K562 (cell line): ENCODE results near the gene MTA1. TPM values are rescaled to one million over a fixed set of nuclear protein-coding genes. Genes with fewer than 3 reads are reported as not detected.
A peak's percentile ranks its signal among the peaks of the same experiment; 100 is the strongest.

Source experiments
- ATAC-seq: fragments of 200-7000 bp; cut with Tn5 transposase; 3 replicates; pipeline ENCODE4 v1.9.1; 2020; ENCODE audit warnings: moderate library complexity
- BruUV-seq: library from RNA; stranded (reverse); fragments of 400-500 nt; replicated peaks from 2 replicates; lab custom pipeline; 2021; lab: Mats Ljungman, UMichigan
- CTCF ChIA-PET: fragments of 300-600 bp; formaldehyde crosslinking; extraction: SDS; loops from one replicate; lab custom pipeline; 2021; ENCODE audit warnings: low intra/inter-chr PET ratio; lab: Yijun Ruan, JAX
- POLR2A ChIA-PET: fragments of 300-600, 350-650 bp; sonication (Branson Sonifier 250); formaldehyde crosslinking; extraction: SDS; loops from one replicate; lab custom pipeline; 2021; ENCODE audit warnings: antibody characterized with exemption, inconsistent platforms; lab: Yijun Ruan, JAX
- DNase-seq, 4 experiments: peaks; one replicate each; pipeline versions ENCODE4 v3.0.0 to v3.0.0-alpha.2; 2011 to 2018; ENCODE audit warnings: low spot score in 3 of 4, mixed read lengths in 3 of 4; ENCODE audit errors: extremely low read depth in 1 of 4
- FAIRE-seq: peaks from 2 replicates; lab custom pipeline; 2011; peaks lifted over from hg19 to GRCh38; lab: Jason Lieb, UNC
- H2AFZ ChIP-seq: 2 replicates; pipeline ENCODE4 v1.6.0; 2011; ENCODE audit warnings: low read depth, low read length, control low read depth, inconsistent platforms
- H3K27ac ChIP-seq: fragments of 200-600 bp; 3 replicates; pipeline ENCODE4 v1.8.0; 2011; ENCODE audit warnings: low read depth, mild to moderate bottlenecking, control low read depth, inconsistent platforms, low read length, moderate library complexity, mixed read lengths; ENCODE audit errors: extremely low read depth
- H3K27me3 ChIP-seq, 2 experiments: fragments of 300-600 bp in 1 of 2; 2 replicates in 1 of 2; 3 replicates in 1 of 2; pipeline versions ENCODE4 v1.6.0 to v1.8.0; 2011; ENCODE audit warnings: inconsistent platforms in 2 of 2, low read length in 2 of 2, mild to moderate bottlenecking in 1 of 2, mixed read lengths in 1 of 2, moderate library complexity in 1 of 2; ENCODE audit not compliant: control insufficient read depth in 2 of 2, insufficient read depth in 2 of 2
- H3K36me3 ChIP-seq: fragments of 300-600 bp; 3 replicates; pipeline ENCODE4 v1.8.0; 2011; ENCODE audit warnings: mild to moderate bottlenecking, low read length, inconsistent platforms; ENCODE audit not compliant: control insufficient read depth, insufficient read depth
- H3K4me1 ChIP-seq, 2 experiments: fragments of 200-600 bp in 1 of 2; replicated peaks in 1 of 2; 2 replicates in 1 of 2; 3 replicates in 1 of 2; pipeline versions ENCODE4 v1.5.1 to v1.8.0; 2011; ENCODE audit warnings: inconsistent platforms in 2 of 2, low read length in 2 of 2, mild to moderate bottlenecking in 1 of 2, mixed read lengths in 1 of 2, moderate library complexity in 1 of 2; ENCODE audit not compliant: control insufficient read depth in 2 of 2, insufficient read depth in 2 of 2
- H3K4me2 ChIP-seq: 2 replicates; pipeline ENCODE4 v1.6.1; 2011; ENCODE audit warnings: low read length, control low read depth, inconsistent platforms, mixed read lengths; ENCODE audit not compliant: insufficient read depth
- H3K4me3 ChIP-seq: fragments of 200-600 bp; sonication (generic), shearing (Covaris generic); 2 replicates; pipeline ENCODE4 v1.5.1; 2016; ENCODE audit warnings: control low read depth, inconsistent platforms
- H3K79me2 ChIP-seq: fragments of 200-600 bp; 3 replicates; pipeline ENCODE4 v1.8.0; 2011; ENCODE audit warnings: low read length, inconsistent platforms; ENCODE audit not compliant: control insufficient read depth, insufficient read depth
- H3K9ac ChIP-seq, 2 experiments: 2 replicates each; pipeline versions ENCODE4 v1.6.0 to v1.6.1; 2011; ENCODE audit warnings: low read depth in 2 of 2, low read length in 2 of 2, control low read depth in 1 of 2, inconsistent platforms in 1 of 2, mild to moderate bottlenecking in 1 of 2, mixed read lengths in 1 of 2; ENCODE audit not compliant: insufficient read depth in 1 of 2
- H3K9me1 ChIP-seq: one replicate; pipeline ENCODE4 v1.6.0; 2011; ENCODE audit warnings: inconsistent platforms, mild to moderate bottlenecking, low read length, moderate library complexity; ENCODE audit not compliant: control insufficient read depth, insufficient read depth
- H3K9me3 ChIP-seq: replicated peaks from 2 replicates; pipeline ENCODE4 v1.5.1; 2011; ENCODE audit warnings: low read depth, low read length, inconsistent platforms; ENCODE audit not compliant: control insufficient read depth, insufficient read depth
- H4K20me1 ChIP-seq: replicated peaks from 2 replicates; pipeline ENCODE4 v1.6.1; 2011; ENCODE audit warnings: low read length, inconsistent platforms, mixed read lengths; ENCODE audit not compliant: control insufficient read depth, insufficient read depth
- CC2D1A ChIP-seq: fragments of 450-650 bp; IDR thresholded peaks from 2 replicates; pipeline ENCODE4 v1.6.1; 2017; ENCODE audit warnings: mild to moderate bottlenecking
- CHD4 ChIP-seq: fragments of 200-600 bp; sonication (generic); IDR thresholded peaks from 3 replicates; pipeline ENCODE4 v1.6.1; 2012; ENCODE audit warnings: low read depth, mild to moderate bottlenecking, mixed read lengths, low read length, inconsistent platforms; ENCODE audit not compliant: insufficient read depth, insufficient replicate concordance, poor library complexity, severe bottlenecking
- FOXP1 ChIP-seq: sonication (generic); formaldehyde crosslinking; IDR thresholded peaks from 2 replicates; pipeline ENCODE4 v1.8.0; 2022; ENCODE audit warnings: mild to moderate bottlenecking, missing genetic modification reagents
- GATAD2A ChIP-seq: fragments of 450-650 bp; IDR thresholded peaks from 2 replicates; pipeline ENCODE4 v1.6.1; 2017
- GTF2A2 ChIP-seq: IDR thresholded peaks from 2 replicates; pipeline ENCODE4 v1.6.1; 2016; ENCODE audit warnings: mild to moderate bottlenecking, missing genetic modification characterization, missing compliant biosample characterization
- L3MBTL2 ChIP-seq: fragments of 450-650 bp; IDR thresholded peaks from 2 replicates; pipeline ENCODE4 v1.6.1; 2016; ENCODE audit warnings: mild to moderate bottlenecking, moderate library complexity
- NCOA6 ChIP-seq: fragments of 450-650 bp; IDR thresholded peaks from 2 replicates; pipeline ENCODE4 v1.6.1; 2017; ENCODE audit warnings: mild to moderate bottlenecking
- NRF1 ChIP-seq, 2 experiments: fragments of 450-650 bp; IDR thresholded peaks in 1 of 2; conservative IDR thresholded peaks in 1 of 2; 2 replicates each; pipeline ENCODE4 v1.6.1; 2014; ENCODE audit warnings: mild to moderate bottlenecking in 2 of 2
- RBM15 ChIP-seq: fragments of 200-400 bp; formaldehyde crosslinking; IDR thresholded peaks from 2 replicates; pipeline ENCODE4 v1.6.1; 2018; ENCODE audit warnings: mild to moderate bottlenecking, low read length, moderate library complexity; ENCODE audit not compliant: insufficient read depth
- SOX6 ChIP-seq: fragments of 450-650 bp; IDR thresholded peaks from 2 replicates; pipeline ENCODE4 v1.6.1; 2014; ENCODE audit warnings: mild to moderate bottlenecking
- TSC22D4 ChIP-seq: fragments of 450-650 bp; IDR thresholded peaks from 2 replicates; pipeline ENCODE4 v1.6.1; 2016; ENCODE audit warnings: missing genetic modification characterization, missing biosample characterization, control low read depth
- ZEB2 ChIP-seq: fragments of 450-650 bp; IDR thresholded peaks from 2 replicates; pipeline ENCODE4 v1.6.1; 2016
- ZNF124 ChIP-seq: sonication (generic); formaldehyde crosslinking; IDR thresholded peaks from 2 replicates; pipeline ENCODE4 v1.8.1; 2022; ENCODE audit warnings: missing genetic modification reagents
- ZNF431 ChIP-seq: sonication (generic); formaldehyde crosslinking; IDR thresholded peaks from 2 replicates; pipeline ENCODE4 v1.8.0; 2022; ENCODE audit warnings: mild to moderate bottlenecking, missing genetic modification reagents
- ZNF695 ChIP-seq: fragments of 450-650 bp; formaldehyde crosslinking; IDR thresholded peaks from 2 replicates; pipeline ENCODE4 v1.4.0; 2020; ENCODE audit warnings: mild to moderate bottlenecking, moderate library complexity
- WGBS: fragments of 100-300 bp; shearing (Covaris generic); methylation state at CpG from one replicate; pipeline ENCODE4 v1.1.6; 2016; ENCODE audit warnings: low coverage, mixed read lengths; ENCODE audit not compliant: insufficient coverage; ENCODE audit errors: missing lambda C conversion rate; 5-methylcytosine and 5-hydroxymethylcytosine counted together
- in situ Hi-C: fragments of 300-500 bp; cut with MboI; formaldehyde crosslinking; loops from 4 replicates; pipeline ENCODE4 v1.15.0; 2018; ENCODE audit warnings: inconsistent platforms, mixed read lengths
- intact Hi-C: fragments of 100-400 bp; cut with micrococcal nuclease; formaldehyde crosslinking; loops from 2 replicates; pipeline ENCODE4 v1.14.2; 2022
- polyA plus RNA-seq, 8 experiments: library from polyadenylated mRNA; depleted of rRNA in 4 of 8; stranded (reverse) in 5 of 8; unstranded in 3 of 8; fragments of >200 nt; fragmentation: Nextera tagmentation in 2 of 8; fragmentation: Illumina TruSeq in 1 of 8; extraction: Ambion mirVana in 2 of 8; extraction: Trizol in 1 of 8; gene quantifications; 2 replicates each; pipeline versions ENCODE4 v1.2.1 to v1.2.3, GENCODE V29; 2011 to 2014; ENCODE audit warnings: inconsistent platforms in 1 of 8, missing spikeins in 1 of 8
- total RNA-seq, 7 experiments: library from RNA; depleted of rRNA in 6 of 7; stranded (reverse); fragments of >200 nt in 6 of 7; fragmentation: Illumina TruSeq in 2 of 7; extraction: Trizol in 2 of 7; gene quantifications; 2 replicates each; pipeline versions ENCODE4 v1.2.1 to v1.2.3, GENCODE V29; 2011 to 2021; ENCODE audit warnings: low replicate concordance in 1 of 7
- TF ChIP-seq, protein P1 (sequence below), 2 experiments: fragments of 450-650 bp in 1 of 2; sonication (generic) in 1 of 2; formaldehyde crosslinking in 1 of 2; IDR thresholded peaks in 1 of 2; conservative IDR thresholded peaks in 1 of 2; 2 replicates each; pipeline versions ENCODE4 v1.6.1 to v1.8.1; 2016 to 2023; ENCODE audit warnings: mild to moderate bottlenecking in 2 of 2, moderate library complexity in 2 of 2, inconsistent platforms in 1 of 2, missing genetic modification reagents in 1 of 2

MTA1 gene
- total and polyA plus RNA-seq, 9 of the 15 experiments (the other 6 are each of a cell fraction or from before 2014, with no cell fraction given): 0.13 to 118 (median 32.3) TPM

DNA sequence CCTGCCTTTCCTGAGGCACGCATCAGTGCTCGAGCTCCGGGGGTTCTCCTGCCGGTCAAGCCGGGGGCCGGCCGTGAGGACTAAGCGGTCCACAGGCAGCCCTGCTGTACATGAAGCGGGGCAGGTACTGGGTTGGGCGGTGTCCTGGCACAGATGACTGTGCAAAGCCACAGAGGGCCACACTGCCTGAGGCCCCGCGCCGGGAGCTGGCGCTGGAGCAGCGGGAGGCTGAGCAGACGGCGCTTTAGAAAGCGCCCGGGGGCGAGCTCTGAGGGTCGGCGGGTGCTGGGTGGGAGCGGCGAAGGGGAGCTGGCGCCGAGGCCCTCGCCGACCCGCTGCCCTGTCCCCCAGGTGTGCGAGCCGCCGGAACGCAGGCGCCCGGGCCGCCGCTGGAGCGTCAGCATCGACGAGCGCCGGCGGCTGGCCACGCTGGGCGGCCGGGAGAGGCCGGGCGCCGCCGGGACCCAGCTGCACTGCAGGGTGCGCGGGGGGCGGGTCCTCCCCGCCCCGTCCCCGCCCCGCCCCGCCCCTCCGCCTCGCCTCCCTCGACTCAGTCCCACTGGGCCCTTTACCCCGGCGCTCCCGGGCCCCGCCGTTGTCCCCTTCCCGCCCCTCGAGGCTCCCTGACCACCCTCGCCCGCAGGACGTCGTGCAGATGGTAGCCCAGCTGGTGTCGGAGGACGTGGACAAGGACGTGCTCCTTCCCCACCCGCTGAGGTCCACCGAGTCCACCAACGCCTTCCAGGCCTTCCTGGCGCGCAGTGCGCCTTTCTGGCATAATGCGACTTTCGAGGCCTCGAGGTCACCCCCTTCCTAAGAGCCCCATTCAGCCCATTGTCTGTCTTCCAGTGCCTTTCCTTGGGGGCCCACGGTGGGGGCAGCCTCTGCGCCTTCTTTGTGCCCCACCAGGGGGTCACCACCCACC, 8.3 kb upstream of the MTA1 start:
- DNase-seq (peak; percentile 54 to 90 (median 88)), ATAC-seq (peak; percentile 82), FAIRE-seq (no peak)
- H2AFZ ChIP-seq: 0 out of 2 replicates have a peak overlapping the region, but pooled peaks have one; percentile 40
- 43% methylated on average over 12 of the region's 86 CpGs for WGBS
- intact Hi-C loops: no loop called here
- no TSS peak for BruUV-seq
- in situ Hi-C loops: no loop called here
- peak overlapping the region in 1 of 2 experiments; percentile 86; a peak in 2 of 4 replicates for H3K9ac ChIP-seq
- peak overlapping the region; percentile 55 for H3K4me2 ChIP-seq
- peaks cover 0 to 10% of the 10 kb centered on the region in 2 experiments; a peak in 1 of 5 replicates for H3K27me3 ChIP-seq
- peaks cover 0 to 30% of the 10 kb centered on the region in 2 experiments; a peak in 3 of 5 replicates for H3K4me1 ChIP-seq
- CTCF ChIA-PET: no interaction called here
- no peaks in the 10 kb centered on the region for H3K9me3 ChIP-seq
- no peaks in the 10 kb centered on the region for H3K79me2 ChIP-seq
- H3K36me3 ChIP-seq: no peaks in the 10 kb centered on the region
- H3K4me3 ChIP-seq: peak overlapping the region; percentile 23; the same call in 1 of the 2 replicates
- POLR2A ChIA-PET: interaction anchor here (0.6 kb wide), 1 partner anchor 133 kb away, joined by 5 read pairs; no protein-coding TSS in a partner anchor
- no peaks in the 10 kb centered on the region for H4K20me1 ChIP-seq
- H3K27ac ChIP-seq: no peak overlapping the region
- no peaks in the 10 kb centered on the region for H3K9me1 ChIP-seq
- TF ChIP-seq CC2D1A: no peak
- TF ChIP-seq ZNF124 (CRISPR knock-in tag): no peak
- peak in 1 of 2 experiments; percentile 25; a peak in 2 of 4 replicates for TF ChIP-seq NRF1 (conservative IDR thresholded peaks at IDR 0.05 in 1 of 2, IDR thresholded peaks at IDR 0.05 in 1 of 2)
- TF ChIP-seq ZNF695: no peak
- TF ChIP-seq, protein P1, sequence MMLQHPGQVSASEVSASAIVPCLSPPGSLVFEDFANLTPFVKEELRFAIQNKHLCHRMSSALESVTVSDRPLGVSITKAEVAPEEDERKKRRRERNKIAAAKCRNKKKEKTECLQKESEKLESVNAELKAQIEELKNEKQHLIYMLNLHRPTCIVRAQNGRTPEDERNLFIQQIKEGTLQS (IDR thresholded peaks at IDR 0.05): no peak
- TF ChIP-seq, protein P1 (CRISPR knock-in tag; conservative IDR thresholded peaks at IDR 0.05): no peak
- TF ChIP-seq NCOA6: no peak
- no peak for TF ChIP-seq TSC22D4 (tag)
- no peak for TF ChIP-seq SOX6
- TF ChIP-seq CHD4: no peak
- TF ChIP-seq FOXP1: no peak
- TF ChIP-seq RBM15: no peak
- TF ChIP-seq L3MBTL2: peak; percentile 67
- TF ChIP-seq ZEB2: no peak
- no peak for TF ChIP-seq GATAD2A
- TF ChIP-seq GTF2A2 (tag): no peak
- no peak for TF ChIP-seq ZNF431 (CRISPR knock-in tag)
